GM12878 (cell line): ENCODE measurements around the gene NEU1. TPM values are rescaled to one million over a fixed set of nuclear protein-coding genes. Genes with fewer than 3 reads are reported as not detected.

Experiments used
- ATAC-seq: fragments of 200-7000 bp; cut with Tn5 transposase; 3 replicates; pipeline ENCODE4 v1.9.1; 2020; ENCODE audit warnings: mild to moderate bottlenecking, moderate library complexity
- BruUV-seq: library from RNA; stranded (reverse); fragments of 400-500 nt; replicated peaks from 2 replicates; lab custom pipeline; 2021; lab: Mats Ljungman, UMichigan
- CTCF ChIA-PET: fragments of 300-600 bp; sonication (Branson Sonifier 250); formaldehyde crosslinking; extraction: SDS; loops from one replicate; lab custom pipeline; 2021; ENCODE audit warnings: inconsistent platforms; lab: Yijun Ruan, JAX
- POLR2A ChIA-PET: fragments of 350-600 bp; formaldehyde crosslinking; extraction: SDS; loops from one replicate; lab custom pipeline; 2021; ENCODE audit warnings: inconsistent platforms; lab: Charles Lee
- RAD21 ChIA-PET: fragments of 300-600 bp; sonication (Branson Sonifier 250); formaldehyde crosslinking; loops from one replicate; lab custom pipeline; 2023; ENCODE audit warnings: antibody characterized with exemption; ENCODE audit not compliant: unreplicated experiment; lab: Charles Lee
- SMC1A ChIA-PET: fragments of 300-600 bp; sonication (Branson Sonifier 250); formaldehyde crosslinking; loops from one replicate; lab custom pipeline; 2023; ENCODE audit not compliant: unreplicated experiment, uncharacterized antibody; lab: Charles Lee
- DNase-seq: peaks from one replicate; pipeline ENCODE4 v3.0.0-alpha.2; 2011; ENCODE audit warnings: low read depth, low spot score
- FAIRE-seq: peaks from 3 replicates; lab custom pipeline; 2011; peaks lifted over from hg19 to GRCh38; lab: Jason Lieb, UNC
- H2AFZ ChIP-seq: 2 replicates; pipeline ENCODE4 v1.6.0; 2011; ENCODE audit warnings: low read depth, low read length, control low read depth; ENCODE audit not compliant: control insufficient read depth
- H3K27ac ChIP-seq: 2 replicates; pipeline ENCODE4 v1.5.1; 2011; ENCODE audit warnings: control low read depth; ENCODE audit not compliant: control insufficient read depth, insufficient read depth
- H3K27me3 ChIP-seq, 2 experiments: replicated peaks in 1 of 2; 2 replicates each; pipeline versions ENCODE4 v1.6.0 to v1.6.1; 2011; ENCODE audit warnings: low read length in 1 of 2; ENCODE audit not compliant: control insufficient read depth in 2 of 2, insufficient read depth in 2 of 2
- H3K36me3 ChIP-seq, 2 experiments: 2 replicates each; pipeline ENCODE4 v1.5.1; 2011; ENCODE audit warnings: low read length in 1 of 2; ENCODE audit not compliant: control insufficient read depth in 2 of 2, insufficient read depth in 2 of 2
- H3K4me1 ChIP-seq: 2 replicates; pipeline ENCODE4 v1.6.1; 2011; ENCODE audit warnings: mild to moderate bottlenecking, low read length, moderate library complexity, mixed read lengths; ENCODE audit not compliant: control insufficient read depth, insufficient read depth
- H3K4me2 ChIP-seq: 2 replicates; pipeline ENCODE4 v1.6.0; 2011; ENCODE audit warnings: control low read depth; ENCODE audit not compliant: control insufficient read depth, insufficient read depth
- H3K4me3 ChIP-seq: fragments of 200-600 bp; sonication (generic); 2 replicates; pipeline ENCODE4 v1.5.1; 2016
- H3K79me2 ChIP-seq: 2 replicates; pipeline ENCODE4 v1.6.0; 2011; ENCODE audit warnings: low read length; ENCODE audit not compliant: control insufficient read depth, insufficient read depth
- H3K9ac ChIP-seq: 2 replicates; pipeline ENCODE4 v1.8.0; 2011; ENCODE audit warnings: low read length, control low read depth, mixed read lengths; ENCODE audit not compliant: control insufficient read depth, insufficient read depth
- H3K9me3 ChIP-seq: replicated peaks from 3 replicates; pipeline ENCODE4 v1.5.1; 2011; ENCODE audit warnings: mild to moderate bottlenecking, low read length; ENCODE audit not compliant: control insufficient read depth, insufficient read depth
- H4K20me1 ChIP-seq: 2 replicates; pipeline ENCODE4 v1.6.0; 2011; ENCODE audit not compliant: control insufficient read depth, insufficient read depth
- CEBPB ChIP-seq, 2 experiments: fragments of 150-350 bp in 1 of 2; IDR thresholded peaks; 2 replicates each; pipeline ENCODE4 v1.6.1; 2012 to 2014; ENCODE audit warnings: low read depth in 2 of 2, low read length in 2 of 2, borderline replicate concordance in 1 of 2, inconsistent platforms in 1 of 2
- CHD4 ChIP-seq: fragments of 200-600 bp; sonication (generic); IDR thresholded peaks from 2 replicates; pipeline ENCODE4 v1.6.1; 2016; ENCODE audit warnings: mild to moderate bottlenecking
- CREB1 ChIP-seq: IDR thresholded peaks from 2 replicates; pipeline ENCODE4 v1.6.1; 2012; ENCODE audit warnings: low read depth, mild to moderate bottlenecking, inconsistent platforms
- HDGF ChIP-seq: fragments of 450-650 bp; IDR thresholded peaks from 2 replicates; pipeline ENCODE4 v1.6.1; 2016; ENCODE audit warnings: antibody characterized with exemption
- IKZF2 ChIP-seq, 2 experiments: fragments of 450-650 bp; IDR thresholded peaks; 2 replicates each; pipeline ENCODE4 v1.6.1; 2017; ENCODE audit warnings: mild to moderate bottlenecking in 2 of 2, moderate library complexity in 2 of 2
- MTA2 ChIP-seq: fragments of 450-650 bp; IDR thresholded peaks from 2 replicates; pipeline ENCODE4 v1.6.1; 2016; ENCODE audit warnings: low read depth, mild to moderate bottlenecking, moderate library complexity
- NFIC ChIP-seq: IDR thresholded peaks from 2 replicates; pipeline ENCODE4 v1.6.1; 2012; ENCODE audit warnings: low read depth, mild to moderate bottlenecking, inconsistent platforms, low read length, moderate library complexity
- PAX5 ChIP-seq: IDR thresholded peaks from 2 replicates; pipeline ENCODE4 v1.6.1; 2011; ENCODE audit warnings: low read depth, low read length, borderline replicate concordance
- POLR2A ChIP-seq: IDR thresholded peaks from 2 replicates; pipeline ENCODE4 v1.6.1; 2011; ENCODE audit warnings: low read depth, mild to moderate bottlenecking, low read length
- RUNX3 ChIP-seq: IDR thresholded peaks from 2 replicates; pipeline ENCODE4 v1.6.1; 2012; ENCODE audit warnings: low read length, inconsistent platforms
- TCF7 ChIP-seq: IDR thresholded peaks from 2 replicates; pipeline ENCODE4 v1.6.1; 2014; ENCODE audit warnings: antibody characterized with exemption, borderline replicate concordance
- ZZZ3 ChIP-seq: IDR thresholded peaks from 2 replicates; pipeline ENCODE4 v1.6.1; 2011; ENCODE audit warnings: low read depth; ENCODE audit not compliant: control insufficient read depth, insufficient read length
- WGBS: methylation state at CpG from one replicate; pipeline ENCODE4 v1.1.6; 2016; ENCODE audit warnings: low lambda C conversion rate; ENCODE audit not compliant: insufficient replicate concordance, insufficient coverage; ENCODE audit errors: missing lambda C conversion rate; 5-methylcytosine and 5-hydroxymethylcytosine counted together
- in situ Hi-C: fragments of 300-500 bp; cut with MboI; formaldehyde crosslinking; loops from 9 replicates; pipeline ENCODE4 v1.14.3; 2018; ENCODE audit warnings: mixed read lengths
- intact Hi-C: fragments of 100-400 bp; cut with micrococcal nuclease; formaldehyde crosslinking; loops from one replicate; pipeline ENCODE4 v1.14.2; 2022; ENCODE audit not compliant: unreplicated experiment
- polyA plus RNA-seq, 11 experiments: library from polyadenylated mRNA; depleted of rRNA in 4 of 11; unstranded in 6 of 11; stranded (reverse) in 5 of 11; fragments of >200 nt; fragmentation: Nextera tagmentation in 4 of 11; fragmentation: Illumina TruSeq in 1 of 11; extraction: Ambion mirVana in 4 of 11; extraction: Trizol in 1 of 11; gene quantifications; 1 replicate in 1 of 11; 2 replicates in 10 of 11; pipeline versions ENCODE4 v1.2.1 to v1.2.3, GENCODE V29; 2011 to 2016; ENCODE audit warnings: inconsistent platforms in 2 of 11, missing spikeins in 2 of 11, low read depth in 1 of 11
- total RNA-seq, 4 experiments: library from RNA; depleted of rRNA in 3 of 4; stranded (reverse); fragments of >200 nt in 3 of 4; fragmentation: Illumina TruSeq in 1 of 4; extraction: Trizol in 1 of 4; gene quantifications; 2 replicates each; pipeline versions ENCODE4 v1.2.1 to v1.2.3, GENCODE V29; 2013 to 2021
- TF ChIP-seq, protein P1 (sequence below): IDR thresholded peaks from 2 replicates; pipeline ENCODE4 v1.6.1; 2012; ENCODE audit warnings: low read depth, low read length, improper control_type of control experiment

Gene NEU1
- total and polyA plus RNA-seq, 10 of the 15 experiments (the other 5 are each of a cell fraction or from before 2014, with no cell fraction given): 7.2 to 26.9 (median 21.6) TPM

DNA sequence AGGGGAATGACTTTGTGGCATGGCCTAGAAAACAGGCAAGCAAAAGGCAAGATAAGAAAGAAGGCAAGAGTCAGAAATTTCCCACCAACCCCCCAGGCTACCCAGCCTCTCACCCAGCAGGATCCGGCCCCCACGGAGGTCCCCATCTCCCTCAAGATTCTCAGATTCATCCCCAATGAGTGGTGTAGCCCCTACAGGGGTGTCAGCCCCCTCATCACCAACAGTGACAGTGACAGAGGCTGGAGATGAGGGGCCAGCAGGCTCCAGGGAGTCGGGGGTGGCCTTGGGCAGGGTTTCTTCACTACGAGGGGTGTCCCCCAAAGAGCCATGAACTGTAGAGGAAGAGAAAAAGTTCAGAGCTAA is 33.9 kb upstream of the NEU1 start:
- no TSS peak for BruUV-seq
- Histone ChIP-seq H3K36me3 (peaks cover 2 to 10% of the 10 kb centered on the region in 2 experiments), H3K9me3 (no peaks in the 10 kb centered on the region), H3K27ac (peak overlapping the region; percentile 58), H3K4me1 (peaks cover 18% of the 10 kb centered on the region), H3K4me2 (peak overlapping the region; percentile 97), H2AFZ (peak overlapping the region; percentile 59), H3K9ac (peak overlapping the region; percentile 76), H4K20me1 (no peaks in the 10 kb centered on the region), H3K79me2 (peaks cover 12% of the 10 kb centered on the region), H3K4me3 (peak overlapping the region; percentile 84), H3K27me3 (no peaks in the 10 kb centered on the region)
- ChIA-PET SMC1A (no interaction called here), CTCF (interaction anchor here (1.3 kb wide), 1 partner anchor 9 kb away, joined by 5 read pairs; no protein-coding TSS in a partner anchor), POLR2A (interaction anchor here (0.7 to 1.0 kb wide), 3 partner anchors 34 to 211 kb away, joined by 3 to 7 read pairs (median 4); partner anchors contain the start of gene NEU1), RAD21 (interaction anchor here (0.6 to 0.7 kb wide), 2 partner anchors 26 to 34 kb away, joined by 3 read pairs; partner anchors contain the start of gene NEU1)
- FAIRE-seq: no peak
- intact Hi-C loops: no loop called here
- WGBS: 34% methylated on average over 4 of the region's 4 CpGs
- no peak for DNase-seq
- ATAC-seq: no peak
- TF ChIP-seq IKZF2 (IDR thresholded peaks at IDR 0.05) (no peak), HDGF (no peak), ZZZ3 (no peak), CHD4 (no peak), NFIC (no peak), CEBPB (IDR thresholded peaks at IDR 0.05; ENCODE audit: borderline replicate concordance in 1 of 2, low read depth in 2 of 2, low read length in 2 of 2) (no peak), RUNX3 (no peak), MTA2 (no peak), POLR2A (no peak), PAX5 (no peak), TCF7 (no peak), CREB1 (no peak)
- TF ChIP-seq, protein P1, sequence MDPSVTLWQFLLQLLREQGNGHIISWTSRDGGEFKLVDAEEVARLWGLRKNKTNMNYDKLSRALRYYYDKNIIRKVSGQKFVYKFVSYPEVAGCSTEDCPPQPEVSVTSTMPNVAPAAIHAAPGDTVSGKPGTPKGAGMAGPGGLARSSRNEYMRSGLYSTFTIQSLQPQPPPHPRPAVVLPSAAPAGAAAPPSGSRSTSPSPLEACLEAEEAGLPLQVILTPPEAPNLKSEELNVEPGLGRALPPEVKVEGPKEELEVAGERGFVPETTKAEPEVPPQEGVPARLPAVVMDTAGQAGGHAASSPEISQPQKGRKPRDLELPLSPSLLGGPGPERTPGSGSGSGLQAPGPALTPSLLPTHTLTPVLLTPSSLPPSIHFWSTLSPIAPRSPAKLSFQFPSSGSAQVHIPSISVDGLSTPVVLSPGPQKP: no peak
- in situ Hi-C loops: no loop called here
